ENCODE results near the gene FMNL3.

GRCh38 chr12:49684310-49684854 lies 22.8 kb downstream of the FMNL3 start:
- TF ChIP-seq CTCF (conservative IDR thresholded peaks at IDR 0.05) (no peak), EZH2 (IDR thresholded peaks at IDR 0.05; ENCODE audit: low read depth) (no peak)
